Adrenal gland (tissue), 5 donors: ENCODE measurements around the gene SSR2.

Source experiments
- POLR2A ChIP-seq, 2 donors: fragments of 450-650 bp; IDR thresholded peaks; one replicate each; pipeline ENCODE4 v1.6.1; 2017; ENCODE audit warnings: antibody characterized with exemption in 2 of 2, mild to moderate bottlenecking in 2 of 2, moderate library complexity in 1 of 2
- TF ChIP-seq, protein P1 (sequence below), 6 experiments: fragments of 450-650 bp in 4 of 6; fragments of 200-600 bp in 2 of 6; sonication (generic) in 1 of 6; IDR thresholded peaks; 1 replicate in 5 of 6; 2 replicates in 1 of 6; pipeline versions ENCODE4 v1.5.1 to v1.8.0; 2016 to 2021; ENCODE audit warnings: antibody characterized with exemption in 6 of 6, mild to moderate bottlenecking in 2 of 6, moderate library complexity in 1 of 6
- donor health status: DM: no; HTN: no; CAD: no.

DNA sequence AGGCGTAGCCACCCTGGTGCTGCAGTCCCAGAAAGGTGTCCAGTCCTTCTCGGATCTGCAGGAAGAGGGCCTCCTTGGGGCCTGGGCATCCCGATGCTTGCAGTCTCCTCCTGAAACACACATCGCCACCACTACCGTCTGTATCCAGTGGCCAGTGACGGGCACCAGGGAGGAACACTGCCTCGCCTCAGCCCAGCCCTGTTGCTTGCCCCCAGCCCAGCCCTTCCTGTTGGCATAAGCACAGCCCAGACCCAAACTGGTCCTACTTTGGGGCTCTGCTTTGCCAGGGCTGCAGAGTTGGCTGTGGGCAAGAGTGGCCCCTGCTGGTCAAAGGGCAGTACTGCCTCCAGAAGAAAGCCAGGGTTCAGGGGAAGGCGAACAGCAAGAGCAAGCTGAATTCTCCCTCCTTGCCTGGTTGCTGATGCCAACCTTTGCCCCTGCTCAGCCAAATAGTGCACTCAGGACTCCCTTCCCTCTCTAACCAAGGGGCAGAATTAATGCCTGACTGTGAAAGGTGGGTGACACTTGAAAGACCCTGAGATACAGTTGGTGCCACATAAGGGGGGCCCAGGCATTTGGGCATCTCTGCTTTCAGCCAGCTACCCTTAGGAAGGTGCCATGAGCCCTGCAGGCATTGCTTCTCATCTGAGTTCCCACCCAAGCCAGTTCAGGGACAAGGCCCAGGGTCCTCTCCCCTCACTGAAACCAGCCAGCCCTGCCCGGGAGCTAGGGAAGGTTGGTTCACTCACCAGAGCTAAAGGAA is 31.3 kb downstream of the SSR2 start:
- TF ChIP-seq, protein P1, sequence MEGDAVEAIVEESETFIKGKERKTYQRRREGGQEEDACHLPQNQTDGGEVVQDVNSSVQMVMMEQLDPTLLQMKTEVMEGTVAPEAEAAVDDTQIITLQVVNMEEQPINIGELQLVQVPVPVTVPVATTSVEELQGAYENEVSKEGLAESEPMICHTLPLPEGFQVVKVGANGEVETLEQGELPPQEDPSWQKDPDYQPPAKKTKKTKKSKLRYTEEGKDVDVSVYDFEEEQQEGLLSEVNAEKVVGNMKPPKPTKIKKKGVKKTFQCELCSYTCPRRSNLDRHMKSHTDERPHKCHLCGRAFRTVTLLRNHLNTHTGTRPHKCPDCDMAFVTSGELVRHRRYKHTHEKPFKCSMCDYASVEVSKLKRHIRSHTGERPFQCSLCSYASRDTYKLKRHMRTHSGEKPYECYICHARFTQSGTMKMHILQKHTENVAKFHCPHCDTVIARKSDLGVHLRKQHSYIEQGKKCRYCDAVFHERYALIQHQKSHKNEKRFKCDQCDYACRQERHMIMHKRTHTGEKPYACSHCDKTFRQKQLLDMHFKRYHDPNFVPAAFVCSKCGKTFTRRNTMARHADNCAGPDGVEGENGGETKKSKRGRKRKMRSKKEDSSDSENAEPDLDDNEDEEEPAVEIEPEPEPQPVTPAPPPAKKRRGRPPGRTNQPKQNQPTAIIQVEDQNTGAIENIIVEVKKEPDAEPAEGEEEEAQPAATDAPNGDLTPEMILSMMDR (IDR thresholded peaks at IDR 0.05) = peak; percentile 97 to 99 (median 98)
- no peak for TF ChIP-seq POLR2A (IDR thresholded peaks at IDR 0.05)
